ENCODE measurements around the gene CHN2.
"Not testable (repeated sequence)": the region's sequence is repeated elsewhere in the genome, so short reads cannot be mapped to it uniquely, and the experiment has no call there.

Gene CHN2

DNA sequence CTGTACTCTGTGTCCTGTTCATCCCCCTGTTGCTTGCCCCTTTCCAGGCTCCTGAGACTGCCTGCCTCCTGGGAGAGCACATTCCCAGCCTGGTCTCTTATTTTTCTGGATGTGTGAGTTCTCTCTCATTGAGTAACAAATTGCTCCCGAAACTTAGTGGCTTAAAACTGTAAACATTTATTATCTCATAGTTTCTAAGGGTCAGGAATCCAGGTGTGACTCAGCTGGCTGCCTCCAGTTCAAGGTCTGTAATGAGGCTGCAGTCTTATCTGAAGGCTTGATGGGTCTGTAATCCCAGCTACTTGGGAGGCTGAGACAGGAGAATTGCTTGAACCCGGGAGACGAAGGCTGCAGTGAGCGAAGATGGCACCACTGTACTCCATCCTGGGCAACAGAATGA lies 315.5 kb downstream of the CHN2 start:
- no peak for DNase-seq

DNA sequence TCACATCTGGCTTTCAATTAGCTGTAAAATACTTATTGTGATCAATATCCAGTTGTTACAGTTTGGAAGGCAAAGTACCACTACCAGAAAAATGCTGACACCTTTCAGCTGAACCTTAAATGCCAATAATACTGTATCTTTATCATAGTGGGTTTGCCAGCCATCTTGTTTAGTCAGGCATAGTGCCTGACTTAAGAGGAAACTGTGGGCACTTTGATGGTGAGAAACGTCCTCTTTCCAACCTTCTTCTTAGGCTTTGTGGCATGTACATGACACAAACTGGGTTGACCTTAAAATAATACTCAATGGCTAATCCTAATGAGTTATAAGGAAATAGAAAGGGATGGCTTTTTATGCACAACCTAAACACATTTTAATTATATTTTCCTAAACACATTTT lies 316.8 kb downstream of the CHN2 start:
- DNase-seq = no peak

GRCh38 chr7:29511851-29512250 lies 317.3 kb downstream of the CHN2 start:
- DNase-seq = no peak

DNA sequence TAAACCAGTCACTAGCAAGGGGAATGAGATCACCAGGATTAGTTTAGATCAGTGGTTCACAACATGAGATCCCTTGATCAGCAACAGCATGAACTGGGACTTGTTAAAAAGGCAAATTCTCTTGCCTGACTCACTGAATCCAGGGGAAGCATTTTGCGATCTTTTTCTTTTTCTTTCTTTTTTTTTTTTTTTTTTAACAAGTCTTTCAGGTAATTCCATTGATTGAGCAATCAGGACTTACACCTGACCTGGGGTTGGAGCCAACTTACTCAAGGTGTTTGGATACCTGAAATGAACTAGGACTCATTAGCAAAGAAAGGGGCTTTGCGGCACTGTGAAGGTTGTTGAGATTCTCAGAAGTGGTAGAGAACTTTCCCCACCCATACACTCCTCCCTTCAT lies 321.9 kb downstream of the CHN2 start:
- DNase-seq = no peak

DNA sequence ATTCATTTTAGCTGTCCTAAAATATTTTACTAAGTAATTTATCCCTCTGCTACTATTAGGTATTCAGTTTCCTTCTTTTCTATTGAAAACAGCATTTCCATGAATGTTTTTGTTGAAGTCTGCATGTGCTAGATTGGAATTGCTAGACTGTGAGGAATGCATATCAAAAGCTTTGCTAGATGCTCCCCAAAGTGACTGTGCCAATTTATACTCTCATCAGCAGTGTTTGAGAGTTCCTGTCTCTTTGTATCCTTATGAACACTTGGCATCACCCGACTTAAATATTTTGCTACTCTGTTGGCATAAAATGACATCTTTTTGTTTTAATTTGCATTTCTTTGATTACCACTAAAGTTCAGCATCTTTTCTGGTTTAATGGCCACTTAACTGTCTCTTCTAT lies 324.0 kb downstream of the CHN2 start:
- no peak for DNase-seq

DNA sequence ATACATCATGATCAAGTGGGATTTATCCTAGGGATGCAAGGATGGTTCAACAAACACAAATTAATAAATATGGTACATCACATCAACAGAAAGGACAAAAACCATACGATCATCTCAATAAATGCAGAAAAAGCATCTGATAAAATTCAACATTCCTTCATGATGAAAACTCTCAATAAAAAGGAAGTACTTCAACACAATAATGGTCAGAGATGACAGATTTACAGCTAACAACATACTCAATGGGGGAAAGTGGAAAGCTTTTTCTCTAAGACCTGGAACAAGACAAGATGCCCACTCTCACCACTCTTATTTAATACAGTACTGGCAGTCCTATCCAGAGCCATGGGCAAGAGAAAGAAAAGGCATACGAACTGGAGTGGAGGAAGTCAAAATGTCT lies 329.2 kb downstream of the CHN2 start:
- no peak for DNase-seq

DNA sequence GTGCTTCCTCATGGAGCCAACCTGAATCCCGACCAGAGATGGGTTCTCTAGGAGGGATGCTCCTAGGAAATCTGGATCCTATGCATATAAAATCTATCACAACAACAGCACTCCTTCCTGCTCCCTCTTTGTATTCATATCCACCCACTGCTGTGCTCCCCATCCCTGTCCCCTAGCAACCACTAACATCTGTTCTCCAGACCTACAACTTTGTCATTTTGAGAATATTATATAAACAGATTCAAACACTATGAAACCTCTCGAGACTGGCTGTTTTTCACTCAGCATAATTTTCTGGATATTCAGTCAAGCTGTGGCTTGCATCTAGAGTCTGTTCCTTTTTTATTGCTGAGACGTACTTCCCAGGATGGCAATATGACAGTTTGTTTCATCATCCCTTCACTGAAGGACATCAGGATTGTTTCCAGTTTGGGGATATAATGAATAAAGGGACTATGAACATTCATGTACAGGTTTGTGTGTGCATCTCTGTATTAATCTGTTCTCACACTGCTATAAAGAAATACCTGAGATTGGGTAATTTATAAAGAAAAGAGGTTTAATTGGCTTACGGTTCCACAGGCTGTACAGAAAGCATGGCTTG lies 333.0 kb downstream of the CHN2 start:
- no peak for DNase-seq

DNA sequence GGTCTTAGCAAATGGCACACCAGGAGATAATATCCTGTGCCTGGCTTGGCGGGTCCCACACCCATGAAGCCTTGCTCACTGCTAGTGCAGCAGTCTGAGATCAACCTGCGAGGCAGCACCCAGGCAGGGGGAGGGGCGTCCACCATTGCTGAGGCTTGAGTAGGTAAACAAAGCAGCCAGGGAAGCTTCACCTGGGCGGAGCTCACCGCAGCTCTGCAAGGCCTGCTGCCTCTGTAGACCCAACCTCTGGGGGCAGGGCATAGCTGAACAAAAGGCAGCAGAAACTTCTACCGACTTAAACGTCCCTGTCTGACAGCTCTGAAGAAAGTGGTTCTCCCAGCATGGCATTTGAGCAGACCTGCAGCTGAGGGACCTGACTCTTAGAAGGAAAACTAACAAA lies 334.0 kb downstream of the CHN2 start:
- not testable (repeated sequence) for DNase-seq

Measured in T-helper 9 cell (primary cell).